Stimulated activated CD8-positive, alpha-beta memory T cell treated with anti-CD3 and anti-CD28 coated beads, Interleukin-4, amount 100 ng/mL, for 24 hours (primary cell): ENCODE results near the gene KLHL29.

Experiments
- DNase-seq: peaks from one replicate; pipeline ENCODE4 v3.0.0-alpha.2; 2020; ENCODE audit warnings: low read depth

KLHL29 gene

DNA sequence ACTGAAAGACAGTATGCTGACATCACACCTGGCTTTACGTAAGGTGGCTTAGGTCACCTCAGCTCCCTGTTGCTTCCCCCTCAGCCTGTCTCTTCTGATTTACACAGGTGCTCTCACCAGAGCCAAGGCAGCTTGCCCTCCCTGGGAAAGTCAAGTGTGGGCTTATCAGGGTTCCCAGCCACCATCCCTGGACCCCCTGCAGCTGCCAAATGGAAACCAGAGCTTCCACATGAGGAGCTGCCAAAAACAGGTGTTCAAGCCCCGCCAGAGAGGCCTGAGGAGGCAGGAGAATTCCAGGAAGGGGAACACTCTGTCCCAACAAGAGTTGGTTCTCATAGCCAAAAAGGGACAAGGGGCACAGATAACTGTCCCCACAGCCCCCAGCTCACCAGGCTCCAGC, 275.3 kb downstream of the KLHL29 start:
- no peak for DNase-seq

DNA sequence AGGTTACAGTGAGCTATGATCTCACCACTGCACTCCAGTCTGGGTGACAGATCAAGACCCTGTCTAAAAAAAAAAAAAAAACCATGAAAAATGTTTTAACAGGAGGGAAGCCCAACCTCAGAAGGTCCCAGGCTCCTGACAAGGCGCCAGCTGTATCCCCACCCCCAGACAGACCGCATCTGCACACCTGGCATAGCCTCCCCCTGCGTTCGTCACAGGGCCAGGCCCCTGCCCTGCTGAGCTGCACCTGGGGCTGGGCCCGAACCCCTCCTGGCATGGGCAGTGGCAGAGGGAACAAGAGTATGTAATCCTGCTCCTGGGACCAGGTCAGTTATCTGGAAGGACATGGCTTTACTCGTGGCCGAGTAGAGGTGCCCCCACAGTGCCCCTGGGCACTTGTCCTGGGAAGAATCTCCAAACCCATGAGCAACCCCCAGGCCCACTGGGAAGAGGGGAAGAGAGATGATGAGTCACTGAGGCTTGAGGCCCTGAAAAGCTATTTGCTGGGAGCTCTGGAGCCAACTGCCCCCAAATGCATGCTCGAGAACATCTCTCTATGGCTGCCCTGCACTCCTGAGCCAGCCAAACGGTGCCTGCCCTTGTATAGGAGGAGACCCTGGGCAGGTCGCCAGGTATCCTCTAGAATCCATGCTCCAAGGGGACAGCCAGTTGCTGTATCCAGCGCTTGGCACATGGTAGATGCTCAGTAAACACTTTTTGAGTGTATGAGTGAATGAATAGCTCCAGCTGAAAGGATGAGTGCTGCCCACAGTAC, 276.5 kb downstream of the KLHL29 start:
- no peak for DNase-seq

DNA sequence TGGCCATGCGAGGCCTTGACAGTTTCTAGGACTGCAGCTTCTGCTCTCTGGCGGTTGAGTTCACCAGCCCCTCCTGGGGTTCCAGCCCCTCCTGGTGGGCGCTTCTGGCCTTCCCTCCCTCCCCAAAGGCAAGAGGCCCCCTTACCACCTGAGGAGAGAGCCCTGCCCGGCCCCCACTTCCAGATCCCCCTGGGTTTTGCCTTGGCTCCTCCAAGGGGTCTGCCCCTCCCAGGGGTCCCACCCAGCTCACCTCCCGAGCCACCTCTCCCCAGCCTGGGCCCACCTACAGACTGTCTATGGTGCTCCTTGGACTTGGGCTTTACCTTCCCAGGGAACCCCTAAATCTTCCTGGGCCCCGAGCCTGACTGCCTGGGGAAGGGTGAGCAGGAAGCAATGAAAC, 277.5 kb downstream of the KLHL29 start:
- no peak for DNase-seq

DNA sequence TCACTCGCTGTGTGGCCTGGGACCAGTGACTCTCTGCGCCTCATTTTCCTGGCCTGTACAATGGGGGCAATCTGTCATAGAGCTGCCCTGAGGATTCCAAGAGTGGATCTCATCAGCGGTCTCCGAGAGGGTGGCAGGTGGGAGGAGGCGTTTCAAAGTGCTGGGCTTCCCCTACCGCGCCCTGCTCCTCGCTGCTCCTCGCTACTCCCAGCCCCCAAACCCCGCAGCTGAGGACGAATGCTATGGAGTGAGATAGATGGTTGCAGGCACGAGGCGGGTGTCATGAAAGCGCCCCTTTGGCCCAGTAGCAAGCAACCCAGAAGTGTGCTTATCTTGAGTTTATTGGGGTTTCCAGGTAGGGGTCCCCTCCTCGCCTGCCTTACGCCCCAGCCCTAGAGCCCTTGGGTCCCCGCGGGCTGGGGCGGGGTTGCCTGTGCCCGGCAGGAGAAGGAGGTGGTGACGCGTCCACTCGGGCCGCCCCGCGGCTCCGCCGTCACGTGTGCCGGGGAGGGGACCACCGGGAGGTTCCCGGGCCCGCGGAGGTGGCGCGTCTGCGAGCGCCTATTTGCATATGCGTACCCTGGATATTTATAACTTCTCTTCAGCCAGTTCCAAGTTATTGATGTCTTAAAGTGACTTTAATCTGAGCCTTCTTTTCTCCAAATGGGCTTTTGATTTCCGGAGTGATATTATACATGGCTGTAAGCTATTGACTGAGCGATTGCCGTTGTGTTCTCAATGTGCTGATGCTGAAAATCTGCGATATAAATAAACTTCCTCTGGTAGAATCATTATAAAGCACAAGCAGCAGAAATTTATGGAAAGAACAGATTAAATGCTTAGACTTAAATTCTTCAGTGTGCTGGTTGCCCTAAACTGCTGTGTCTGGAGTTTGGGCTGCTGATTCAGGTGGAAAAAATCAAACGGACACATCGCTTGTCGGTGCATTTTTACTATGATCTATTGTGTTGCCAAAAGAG, 278.3 kb downstream of the KLHL29 start:
- no peak for DNase-seq

DNA sequence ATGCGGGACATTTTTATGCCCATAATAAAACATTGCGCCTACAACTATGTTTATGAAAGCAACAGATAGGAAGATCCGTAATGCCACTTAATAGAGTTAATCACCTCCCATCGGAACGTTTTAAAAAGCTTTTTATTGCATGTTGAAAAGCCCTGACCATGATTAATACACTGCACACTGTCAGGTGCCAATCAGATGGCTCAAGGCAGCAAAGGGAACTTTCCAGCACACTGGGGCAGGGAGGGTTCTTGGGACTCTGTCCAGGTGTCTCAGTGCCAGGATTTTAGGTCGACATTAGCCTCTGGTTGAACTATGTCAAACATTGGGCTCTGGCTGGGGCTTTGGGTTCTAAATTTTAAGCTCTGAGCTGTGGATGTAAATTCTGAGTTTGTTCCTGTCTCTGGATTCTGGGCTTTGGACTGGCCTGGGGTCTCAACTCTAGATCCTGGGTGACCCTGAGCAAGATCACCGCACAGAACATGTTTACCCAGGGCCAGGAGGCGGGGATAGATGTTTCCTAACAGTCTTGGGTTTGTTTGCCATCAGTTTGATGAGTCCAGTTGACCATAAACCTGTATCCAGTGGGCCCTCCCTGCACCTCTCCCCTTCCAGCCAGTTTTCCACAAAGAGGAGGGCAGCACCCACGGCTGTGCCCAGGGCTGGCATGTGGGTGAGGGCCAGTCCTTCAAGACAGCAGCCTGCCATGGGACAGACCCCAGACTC, 279.2 kb downstream of the KLHL29 start:
- no peak for DNase-seq

DNA sequence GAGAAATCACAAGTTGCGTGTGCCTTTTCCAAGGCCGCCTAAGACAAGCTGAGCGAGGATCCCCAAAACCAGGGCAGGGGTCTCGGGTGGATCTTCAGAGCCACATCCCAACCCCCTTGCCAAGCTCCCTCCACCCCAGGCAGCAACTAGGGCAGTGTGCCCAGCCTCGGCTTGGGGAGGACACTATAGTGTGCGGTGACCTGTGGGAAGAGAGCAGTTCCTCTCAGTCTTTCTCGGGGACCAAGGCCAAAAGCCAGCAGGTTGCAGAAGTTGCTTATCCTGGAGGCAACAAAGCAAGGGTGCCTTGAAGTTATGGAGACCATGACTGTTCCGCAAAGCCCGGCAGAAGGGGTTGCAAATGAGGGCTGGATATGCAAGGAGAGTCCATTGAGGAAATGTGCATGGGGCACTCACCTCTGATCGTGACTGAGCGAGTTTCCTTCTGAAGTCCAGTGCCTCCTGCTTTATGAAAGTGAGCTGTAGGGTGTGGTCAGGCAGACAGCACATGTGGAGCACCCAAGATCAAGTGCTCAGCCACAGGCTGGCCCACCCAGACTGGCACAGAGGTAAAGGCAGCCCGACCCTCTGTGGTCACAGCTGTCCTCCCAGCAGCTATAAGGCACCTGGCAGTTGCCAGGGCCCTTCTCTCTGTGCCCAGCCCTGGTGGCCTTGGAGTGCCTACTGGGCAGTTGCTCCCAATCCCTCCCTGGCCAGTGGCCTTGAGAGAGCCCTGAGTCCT, 281.4 kb downstream of the KLHL29 start:
- no peak for DNase-seq

DNA sequence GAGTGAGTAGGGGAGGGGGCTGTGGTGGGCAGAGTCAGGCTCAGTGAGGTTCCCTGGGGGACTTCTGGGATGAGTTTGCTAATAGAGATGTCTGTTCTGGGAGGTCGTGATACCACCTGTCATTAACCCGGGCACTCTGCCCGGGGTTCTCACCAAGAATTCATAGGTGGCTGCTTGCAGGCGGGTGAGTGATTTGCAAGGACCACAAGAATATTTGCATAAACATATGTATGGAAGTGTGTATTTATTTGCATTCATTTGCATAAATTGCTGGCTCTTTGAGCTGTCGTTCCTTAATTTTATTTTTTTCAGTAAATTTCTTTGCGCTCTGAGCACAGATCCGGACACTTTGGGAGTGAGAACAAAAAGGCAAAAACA, 282.0 kb downstream of the KLHL29 start:
- DNase-seq: no peak

DNA sequence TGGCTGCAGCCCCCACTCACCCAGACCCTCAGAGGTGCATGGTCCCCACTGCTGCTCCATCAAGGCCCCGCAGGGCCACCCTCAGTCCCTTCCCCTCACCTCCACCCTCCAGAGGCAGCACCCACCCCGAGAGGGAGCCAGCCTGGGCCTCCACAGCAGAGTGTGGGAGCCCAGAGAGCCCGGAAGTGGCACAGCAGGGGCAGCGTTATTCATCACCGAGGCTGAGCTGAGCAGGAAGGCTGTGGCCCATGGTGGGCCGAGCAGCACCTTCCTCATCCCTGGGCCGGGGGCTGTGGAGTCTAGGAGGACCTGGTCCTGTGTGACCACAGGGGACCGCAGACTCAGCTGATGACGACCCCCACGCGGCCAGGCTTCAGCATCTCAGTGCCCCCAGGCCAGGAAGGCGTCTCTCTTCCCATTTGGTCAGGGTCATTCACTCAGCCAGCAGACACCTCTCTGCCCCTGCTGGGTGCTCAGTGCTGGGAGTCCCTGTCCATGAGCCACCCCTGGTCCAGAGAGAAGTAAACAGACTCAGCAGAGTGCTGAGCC, 283.9 kb downstream of the KLHL29 start:
- DNase-seq: no peak

DNA sequence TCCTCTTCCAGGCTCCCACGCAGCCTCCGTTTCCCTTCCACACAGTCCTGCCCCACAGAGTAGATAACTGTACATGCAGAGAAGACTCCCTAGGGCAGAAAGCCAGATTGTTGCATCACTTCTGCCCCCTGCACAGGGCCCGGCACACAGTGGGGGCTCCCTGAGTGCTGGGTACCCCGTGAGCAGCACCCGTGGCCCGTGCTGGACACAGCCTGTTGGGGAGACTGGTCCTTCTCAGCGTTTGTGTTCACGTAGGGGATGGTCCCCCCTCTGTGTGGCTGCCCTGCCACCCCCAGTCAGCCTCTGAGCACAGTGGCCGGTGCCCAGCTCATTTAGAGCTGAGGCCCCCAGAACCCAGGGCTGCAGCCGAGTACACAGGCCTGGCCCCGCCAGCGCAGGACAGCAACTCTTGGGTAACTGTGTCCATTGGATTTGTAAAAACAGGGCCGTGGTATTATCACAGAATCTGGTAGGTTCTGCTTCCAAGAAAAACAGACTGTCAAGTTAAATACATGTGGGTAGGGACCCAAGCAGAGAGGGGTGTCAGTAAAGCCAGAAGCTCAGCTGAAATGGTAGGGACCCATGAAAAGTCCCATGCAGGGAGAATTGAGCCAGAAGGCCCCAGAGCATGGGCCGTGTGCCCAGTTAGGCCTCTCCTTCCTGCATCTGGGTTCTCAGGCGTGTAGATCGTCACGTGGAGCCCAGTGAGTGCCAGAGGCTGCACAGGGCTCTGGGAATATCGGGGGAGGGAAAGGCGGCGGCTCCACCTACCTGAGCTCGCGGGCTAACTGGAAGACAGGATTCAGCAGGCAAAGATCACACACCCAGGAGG, 284.6 kb downstream of the KLHL29 start:
- no peak for DNase-seq

DNA sequence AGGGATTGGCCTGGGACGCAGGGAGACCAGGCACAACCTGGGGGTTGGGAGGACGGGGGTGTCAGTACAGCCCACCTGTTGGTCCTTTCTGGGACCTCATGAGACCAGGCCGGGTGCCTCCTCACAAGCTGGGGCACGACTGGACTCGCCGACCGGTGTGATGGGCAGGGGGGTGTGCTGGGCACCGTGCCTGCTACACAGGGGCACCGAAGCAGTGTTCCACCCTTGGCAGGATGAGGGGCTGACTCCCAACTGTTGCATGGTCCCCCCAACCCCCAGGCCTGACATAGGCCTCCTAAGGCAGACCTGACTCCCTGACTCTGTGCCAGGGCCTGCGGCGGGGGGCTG, 285.2 kb downstream of the KLHL29 start:
- DNase-seq: no peak

DNA sequence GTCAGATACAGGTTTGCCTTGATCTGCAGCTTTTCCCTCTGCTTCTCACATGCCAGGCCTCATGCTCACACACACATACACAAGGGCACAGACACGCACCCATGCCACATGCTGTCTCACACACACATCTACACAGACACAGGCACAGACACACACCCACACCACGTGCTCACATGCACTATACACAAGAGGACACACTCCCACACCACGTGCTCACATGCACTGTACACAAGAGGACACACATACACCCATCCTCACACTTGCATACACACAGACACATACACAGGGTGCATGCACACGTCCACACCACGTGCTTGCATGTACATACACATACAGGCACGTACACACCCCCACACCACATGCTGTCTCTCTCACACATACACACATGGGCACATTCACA, 288.1 kb downstream of the KLHL29 start:
- no peak for DNase-seq

DNA sequence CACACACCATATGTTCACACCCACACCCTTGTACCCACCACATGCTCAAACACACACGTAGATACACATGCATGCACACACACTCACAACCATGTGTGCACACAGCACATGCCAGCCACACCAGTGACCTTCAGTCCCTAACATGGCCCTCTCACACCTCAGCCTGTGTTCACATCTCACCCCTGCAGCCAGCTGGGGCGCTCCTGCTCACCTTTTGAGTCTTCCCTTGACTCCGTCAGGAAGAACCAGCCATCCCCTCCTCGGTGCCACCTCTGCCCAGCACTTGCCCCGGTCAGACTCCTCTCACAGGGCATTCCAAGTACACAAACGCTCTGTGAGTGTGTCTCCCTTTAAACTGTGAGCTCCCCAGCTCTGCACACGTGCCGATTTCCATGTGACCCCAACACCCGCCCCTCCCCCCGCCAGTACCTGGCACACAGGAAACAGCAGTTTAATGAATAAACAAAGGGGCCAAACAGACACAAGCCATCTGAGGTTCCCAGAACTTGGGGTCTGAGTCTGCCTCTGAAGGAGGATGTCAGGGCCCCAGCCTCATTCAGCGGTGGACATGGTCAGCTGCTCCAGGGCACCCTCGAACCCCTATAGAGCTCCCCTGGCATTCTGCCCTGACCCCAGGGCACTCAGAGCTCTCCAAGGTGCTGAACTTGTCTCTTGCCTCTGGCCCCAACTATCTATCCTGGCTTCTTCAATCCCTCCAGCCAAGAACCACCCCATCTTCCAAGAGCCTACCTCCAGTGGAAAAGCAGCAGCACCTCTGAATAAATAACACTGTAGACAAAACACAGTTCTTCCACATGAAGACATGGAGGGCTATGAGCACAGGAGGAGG, 289.1 kb downstream of the KLHL29 start:
- no peak for DNase-seq

DNA sequence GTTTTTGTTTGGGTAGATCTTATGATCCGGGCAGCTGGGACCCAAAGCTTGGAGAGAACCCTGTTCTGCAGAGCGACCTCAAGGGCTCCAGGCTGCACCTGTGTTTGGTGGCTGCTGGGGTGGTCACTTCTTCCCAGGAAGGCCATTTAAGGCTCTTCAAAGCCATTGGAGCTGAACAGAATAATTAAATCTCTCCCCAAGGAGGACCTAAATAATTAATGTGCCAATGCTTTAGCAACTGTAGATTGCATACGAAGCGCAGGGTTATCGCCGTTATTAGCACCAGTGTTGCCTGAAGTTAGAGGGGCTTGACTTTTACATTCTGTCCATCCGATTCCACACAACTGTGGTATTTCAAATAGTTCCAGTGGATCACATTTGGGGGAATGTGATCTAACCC, 290.5 kb downstream of the KLHL29 start:
- DNase-seq: no peak

DNA sequence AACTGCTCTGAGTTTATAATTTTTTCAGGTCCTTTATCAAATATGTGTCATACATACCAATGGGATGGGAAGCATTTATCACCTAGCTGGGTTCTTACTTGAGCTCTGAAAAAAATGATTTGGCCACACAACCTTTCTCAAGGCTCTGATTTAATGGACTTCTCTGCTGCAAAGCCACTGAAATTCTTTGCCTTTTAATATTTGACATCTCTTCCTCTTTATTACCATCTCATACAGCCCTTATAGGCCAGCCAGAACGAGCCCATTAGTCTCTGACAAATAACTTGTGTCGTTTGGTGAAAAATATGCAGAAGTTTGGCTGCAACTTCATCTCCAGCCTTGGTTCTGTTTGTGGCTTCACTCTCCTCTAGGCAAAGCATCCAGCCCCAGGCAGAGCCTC, 292.9 kb downstream of the KLHL29 start:
- no peak for DNase-seq

DNA sequence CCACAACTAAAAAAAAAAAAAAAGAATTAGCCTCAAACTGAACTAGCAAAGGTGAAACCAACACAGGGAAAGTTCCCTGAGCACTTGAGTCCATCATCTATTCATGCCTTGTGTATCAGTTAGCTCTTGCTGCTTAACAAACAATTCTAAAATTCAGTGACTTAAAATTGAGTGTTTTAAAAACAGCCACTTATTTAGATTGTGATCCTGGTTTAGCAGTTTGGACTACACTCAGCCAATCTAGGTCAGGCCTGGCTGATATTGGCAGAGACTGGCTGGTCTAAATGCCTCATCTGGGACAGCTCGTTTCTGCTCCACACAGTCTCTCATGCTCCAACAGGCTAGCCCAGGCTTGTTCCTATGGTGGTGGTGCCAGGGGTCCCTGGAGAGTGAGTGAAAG, 294.1 kb downstream of the KLHL29 start:
- DNase-seq: no peak

DNA sequence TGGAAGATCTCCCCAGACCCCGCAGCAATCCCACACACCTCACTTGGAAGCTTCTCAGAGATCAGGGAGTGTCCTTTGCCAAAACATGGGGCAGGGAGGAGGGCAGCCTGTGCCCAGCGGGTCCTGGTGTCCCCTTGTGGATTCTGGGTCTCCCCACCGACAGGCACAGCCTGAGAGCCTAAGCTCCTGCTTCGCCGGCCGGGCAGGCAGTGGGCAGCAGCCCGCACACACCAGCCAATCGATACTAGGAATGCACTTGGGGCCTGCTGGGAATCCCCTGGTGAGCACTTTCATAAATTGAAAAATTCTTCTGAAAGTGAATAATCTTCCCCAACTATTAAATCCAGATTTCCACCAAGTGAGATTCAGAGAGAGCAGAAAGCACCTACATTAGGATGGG, 296.0 kb downstream of the KLHL29 start:
- no peak for DNase-seq

DNA sequence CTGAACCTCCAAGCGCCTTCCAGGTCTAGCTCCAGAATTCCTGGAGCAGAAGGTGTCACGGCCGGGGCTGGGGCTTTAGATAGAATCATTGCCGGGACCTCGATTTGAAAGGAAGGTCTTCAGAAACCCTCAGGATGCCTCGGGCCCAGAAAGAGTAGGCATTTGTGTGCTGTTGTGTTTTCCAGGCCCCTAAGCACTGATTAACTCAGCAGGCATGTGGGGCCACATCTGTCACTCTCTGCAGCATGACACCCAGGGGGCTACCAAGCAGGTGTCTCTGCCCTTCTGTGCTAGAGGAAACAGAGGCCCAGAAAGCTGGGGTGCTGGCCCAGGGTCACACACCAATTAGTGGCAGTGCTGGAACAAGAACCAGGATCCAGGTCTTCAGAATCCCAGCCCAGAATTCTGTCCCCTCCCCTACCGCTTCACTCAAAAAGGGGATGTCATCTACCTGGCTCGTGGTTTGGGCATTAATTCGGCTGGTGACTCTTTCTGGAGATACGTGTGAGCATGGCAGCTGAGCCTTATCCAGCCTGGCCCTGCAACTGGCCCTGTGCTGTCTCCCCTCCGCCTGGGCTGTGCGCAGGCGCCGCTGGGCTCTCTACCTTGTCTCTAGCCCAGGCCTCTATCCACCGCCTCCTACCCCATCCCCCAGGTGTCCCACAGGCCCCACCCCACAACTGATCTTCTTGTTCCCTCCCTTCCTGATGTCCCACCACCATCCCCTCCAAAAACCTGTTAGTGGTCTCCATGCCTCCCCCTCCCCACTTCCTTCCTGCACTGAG, 296.6 kb downstream of the KLHL29 start:
- DNase-seq: no peak

DNA sequence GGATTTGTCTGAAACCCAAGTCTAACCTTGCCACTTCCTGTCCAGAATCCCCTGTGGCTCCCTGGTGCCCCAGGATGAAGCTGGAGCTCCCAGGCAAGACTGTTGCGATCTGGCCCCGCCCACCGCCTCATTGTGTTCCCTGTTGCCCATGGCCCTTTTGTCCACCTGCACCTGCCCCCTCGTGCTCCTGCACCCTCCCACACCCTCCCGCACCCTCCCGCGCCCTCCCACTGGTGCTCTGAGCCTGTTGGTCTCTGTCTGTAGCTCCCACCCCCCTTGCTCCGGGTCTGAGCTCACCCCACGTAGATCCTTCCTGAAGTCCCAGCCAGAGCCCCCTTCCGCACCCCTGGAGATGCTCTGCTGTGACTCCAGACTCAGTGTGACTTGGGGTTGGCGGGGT, 297.5 kb downstream of the KLHL29 start:
- DNase-seq: no peak

DNA sequence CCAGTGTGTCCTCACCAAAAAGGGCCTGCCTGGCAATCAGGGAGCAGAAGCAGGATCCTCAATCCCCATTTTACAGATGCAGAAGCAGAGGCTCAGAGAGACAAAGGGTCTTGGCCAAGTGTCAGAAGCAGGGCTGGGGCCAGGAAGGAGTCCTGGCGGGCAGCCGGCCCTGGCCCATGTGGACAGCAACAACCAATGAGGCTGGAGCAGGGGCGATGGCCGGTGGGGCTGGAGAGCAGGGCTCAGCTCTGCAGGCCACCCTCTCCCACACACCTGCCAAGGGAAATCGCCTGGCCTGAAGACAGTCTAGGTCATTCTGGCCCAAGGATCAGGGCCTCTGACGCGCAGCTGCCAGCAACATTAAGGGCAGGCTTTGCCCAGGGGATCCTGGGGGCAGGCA, 298.0 kb downstream of the KLHL29 start:
- DNase-seq: no peak
